NCI-H128 (cell line): ENCODE data around the gene DPYSL4.

Experiments used
- DNase-seq: peaks from one replicate; lab custom pipeline; 2025; ENCODE audit not compliant: unreplicated experiment; lab: John Stamatoyannopoulos, UW

The DPYSL4 gene

DNA sequence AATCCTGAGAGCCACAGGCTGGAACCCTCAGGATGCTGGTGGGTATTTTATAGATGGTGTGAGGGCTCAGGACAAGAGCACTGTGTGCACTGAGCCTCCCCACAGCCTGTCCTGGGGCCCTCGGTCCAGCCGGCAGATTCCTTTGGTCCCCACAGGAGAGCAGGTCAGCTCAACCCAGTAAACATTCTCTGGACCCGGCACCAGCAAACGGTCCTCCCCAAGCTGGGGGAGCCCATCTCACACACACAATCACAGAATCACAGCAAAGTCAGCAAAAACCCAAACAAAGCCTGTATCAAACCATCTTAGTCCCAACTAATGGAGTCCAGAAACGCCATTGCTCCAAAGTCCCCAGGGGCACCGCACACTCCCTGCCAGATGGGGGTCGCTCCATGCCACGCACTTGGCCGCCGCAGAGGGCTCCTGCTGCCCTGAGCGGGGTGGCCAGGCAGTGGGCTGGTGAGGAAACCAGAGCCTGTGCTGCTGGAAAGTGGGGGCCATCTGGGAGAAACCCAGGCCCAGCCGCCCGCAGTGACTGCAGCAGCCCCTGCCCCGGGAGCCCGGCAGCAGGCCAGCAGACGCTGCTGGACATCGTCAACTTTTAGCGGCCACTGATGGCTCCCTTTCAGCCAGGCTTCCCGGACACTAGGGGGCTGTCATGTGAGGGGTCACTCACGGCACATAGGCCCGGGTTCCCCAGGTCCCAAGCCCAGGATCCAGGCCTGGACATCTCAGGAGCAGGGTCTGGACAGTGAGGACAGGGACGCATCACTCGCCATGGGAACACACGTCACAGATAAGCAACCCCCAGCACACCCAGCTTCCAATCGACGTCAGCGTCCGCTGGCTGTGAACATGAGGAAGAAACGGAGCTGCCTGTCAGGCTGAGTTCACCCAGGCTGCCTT, 52.6 kb downstream of the DPYSL4 start:
- no peak for DNase-seq

DNA sequence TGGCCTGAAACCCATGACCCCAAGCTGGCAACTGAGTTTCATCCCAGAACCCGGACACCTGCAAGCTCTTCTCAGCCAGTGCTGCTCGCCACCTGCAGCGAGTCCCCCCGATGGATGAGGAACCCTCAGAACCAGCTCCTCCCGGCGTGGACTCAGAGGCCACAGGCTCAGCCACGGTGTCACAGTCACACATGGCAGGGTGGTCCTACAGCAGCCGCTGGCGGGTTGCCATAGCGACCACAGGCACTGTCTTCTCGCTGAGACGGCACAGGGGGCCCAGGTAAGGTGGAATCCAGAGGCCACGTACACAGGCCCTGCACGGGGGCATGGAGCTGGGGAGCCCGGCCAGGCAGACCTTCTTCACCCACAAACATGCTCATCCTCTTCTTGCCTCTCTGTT, 53.4 kb downstream of the DPYSL4 start:
- DNase-seq, result no peak

DNA sequence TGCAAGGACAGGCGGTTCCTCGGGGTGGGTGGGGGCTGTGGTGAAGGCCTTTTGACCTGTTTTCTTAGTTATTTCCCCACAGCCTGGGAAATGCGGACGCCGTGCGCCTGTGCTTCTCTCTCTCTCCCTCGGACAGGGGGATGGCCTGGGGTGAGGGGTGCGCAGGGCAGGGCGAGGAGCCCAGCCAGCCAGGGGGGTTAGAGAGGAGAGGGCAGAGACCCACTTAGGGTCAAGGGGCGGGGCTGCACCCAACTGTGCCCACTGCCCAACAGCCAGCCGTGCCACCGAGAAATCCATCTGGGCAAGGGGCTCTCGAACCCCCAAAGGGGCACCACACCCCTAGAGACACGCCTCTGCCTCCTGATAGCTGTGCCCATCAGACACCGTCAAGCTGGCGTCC, 53.8 kb downstream of the DPYSL4 start:
- no peak for DNase-seq

DNA sequence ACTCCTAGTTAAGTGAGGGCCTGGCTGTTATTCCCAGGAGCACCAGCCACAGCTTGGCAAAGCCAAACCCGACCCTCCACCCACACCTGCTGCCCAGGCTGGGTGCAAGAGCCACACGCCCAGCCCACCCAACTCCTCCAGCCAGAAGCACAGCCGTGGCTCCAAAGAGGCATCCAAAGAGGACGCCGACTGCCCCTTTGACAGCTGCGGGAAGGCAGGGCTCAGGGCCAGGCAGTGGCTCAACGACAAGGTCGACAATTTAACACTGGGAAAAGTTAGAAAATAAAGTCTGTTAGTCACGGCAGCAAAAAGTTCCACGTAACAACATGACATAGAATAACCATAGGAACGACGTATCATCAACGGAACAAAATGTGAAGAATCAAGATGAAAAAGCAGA, 54.3 kb downstream of the DPYSL4 start:
- no peak for DNase-seq

DNA sequence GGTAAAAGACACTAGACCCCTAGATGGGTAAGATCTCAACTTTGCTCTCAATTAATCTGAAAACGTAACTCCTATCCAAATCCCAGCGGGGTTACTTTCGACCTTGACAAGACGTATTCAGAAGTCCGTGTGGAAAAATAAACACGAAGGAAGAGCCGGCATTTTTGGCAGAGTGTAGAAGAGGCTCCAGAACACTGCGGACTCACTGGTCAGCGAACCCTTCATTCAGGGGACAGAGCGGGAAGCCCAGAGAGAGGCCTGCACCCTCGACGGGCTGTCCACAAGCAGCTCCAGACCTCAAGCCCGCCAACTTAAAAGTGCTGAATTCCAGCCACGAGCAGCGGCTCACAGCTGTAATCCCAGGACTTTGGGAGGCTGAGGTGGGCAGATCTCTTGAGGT, 54.7 kb downstream of the DPYSL4 start:
- DNase-seq, result no peak

DNA sequence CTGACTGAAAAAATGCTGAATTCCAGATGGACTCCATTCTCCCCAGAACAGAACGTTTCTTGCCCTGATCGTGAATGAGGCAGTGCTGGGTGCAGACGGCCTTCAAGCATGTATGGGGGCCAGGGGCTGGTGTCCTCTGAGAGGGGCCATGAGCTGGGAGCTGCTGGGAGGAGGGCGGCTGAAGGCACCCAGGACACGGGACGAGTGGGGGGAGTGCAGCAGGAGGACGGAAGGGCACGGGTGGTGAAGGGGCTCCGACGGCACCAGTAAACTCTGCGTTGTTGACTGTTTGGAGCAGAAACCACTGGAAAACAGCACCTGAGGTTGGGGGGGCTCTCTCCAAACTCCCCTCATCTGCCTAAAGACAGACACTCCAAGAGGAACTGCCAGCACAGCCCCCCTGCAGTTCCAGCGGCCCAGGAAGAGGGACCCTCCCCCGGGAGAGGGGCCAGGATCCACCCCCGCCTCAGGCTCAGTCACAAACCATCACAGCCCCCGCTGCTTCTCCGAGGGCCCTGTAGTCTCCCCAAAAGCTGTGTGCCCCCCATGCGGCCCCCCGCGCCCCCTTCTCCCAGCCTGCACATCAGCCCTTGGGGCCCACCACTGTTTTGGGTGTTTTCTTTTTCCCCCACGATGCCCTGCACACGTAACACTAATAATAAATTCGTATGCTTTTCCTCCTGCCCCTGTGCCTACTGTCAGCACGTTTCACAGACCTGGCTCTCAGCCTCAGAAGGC, 55.5 kb downstream of the DPYSL4 start:
- DNase-seq, result no peak

DNA sequence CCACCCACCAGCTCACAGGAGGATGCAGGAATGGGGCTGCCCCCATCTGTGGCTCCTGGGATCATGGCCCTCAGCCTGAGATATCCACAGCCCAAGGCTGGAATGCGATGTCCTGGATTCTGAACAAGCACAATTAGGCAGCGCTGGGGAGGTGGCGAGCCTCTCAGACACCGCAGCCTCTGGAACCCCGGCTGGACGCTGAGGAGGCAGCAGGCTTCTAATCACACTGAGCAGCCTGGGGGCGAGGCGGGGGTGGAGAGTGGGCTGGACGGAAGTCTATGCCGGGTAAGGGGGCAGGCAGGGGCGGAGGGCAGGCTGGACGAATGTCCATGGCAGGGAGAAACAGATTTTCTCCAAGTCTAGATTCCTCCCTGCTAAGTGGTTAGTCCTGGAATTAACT, 56.4 kb downstream of the DPYSL4 start:
- DNase-seq, result no peak

DNA sequence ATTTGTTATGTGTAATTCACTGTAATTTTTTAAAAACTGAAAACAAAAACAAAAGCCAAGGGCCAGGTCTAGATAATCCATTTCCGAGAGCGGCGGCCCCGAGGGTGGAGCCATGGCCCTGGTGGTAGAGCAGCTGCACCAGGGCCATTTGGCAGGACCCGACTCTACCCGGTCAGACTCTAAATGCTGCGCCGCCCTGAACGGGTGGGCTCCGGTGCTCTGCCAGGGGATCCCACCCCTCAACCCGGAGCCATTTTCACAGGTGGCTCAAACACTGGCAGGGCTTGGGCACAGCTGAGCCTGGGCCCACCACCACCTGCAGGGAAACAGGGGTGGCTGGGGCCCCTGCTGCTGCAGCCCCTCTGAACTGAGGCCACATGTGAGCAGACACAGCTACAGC, 56.9 kb downstream of the DPYSL4 start:
- DNase-seq, result no peak

DNA sequence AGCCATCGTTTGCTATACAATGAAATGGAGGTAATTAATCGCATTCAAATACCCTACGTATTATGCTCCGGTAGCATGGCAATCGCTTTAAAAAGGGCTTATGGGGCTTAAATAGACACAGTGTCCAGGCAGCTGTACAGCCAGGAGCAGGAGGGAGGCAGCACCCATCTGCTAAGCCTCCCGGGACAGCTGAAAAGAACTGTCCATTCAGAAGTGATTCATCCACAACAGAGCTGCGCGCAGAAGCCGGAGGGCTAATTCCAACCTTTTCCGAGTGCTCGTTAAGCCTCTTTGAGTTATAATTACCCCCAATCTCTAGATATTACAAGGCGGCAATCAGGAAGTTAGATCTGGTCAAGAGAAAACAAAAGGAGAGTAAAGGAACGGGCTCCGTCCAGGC, 58.3 kb downstream of the DPYSL4 start:
- no peak for DNase-seq

DNA sequence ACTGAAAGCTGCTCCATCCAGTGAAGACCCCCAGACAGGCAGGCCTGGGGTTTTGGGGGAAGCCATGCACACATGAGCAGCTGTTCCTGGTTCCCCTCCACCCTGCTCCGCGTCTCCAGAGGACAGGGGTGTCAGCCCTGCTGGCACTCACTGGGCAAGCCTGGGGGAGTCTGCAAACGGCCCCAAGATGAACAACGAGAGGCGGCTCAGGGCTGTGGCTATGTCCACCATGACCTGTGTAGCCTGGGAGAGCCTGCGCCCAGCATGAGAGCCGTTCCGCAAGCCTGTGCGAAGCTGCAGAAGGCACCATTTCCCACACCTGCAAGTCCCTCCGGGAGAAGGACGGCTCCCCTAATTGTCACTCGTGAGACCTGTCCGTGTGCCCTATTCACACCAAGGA, 59.5 kb downstream of the DPYSL4 start:
- no peak for DNase-seq

DNA sequence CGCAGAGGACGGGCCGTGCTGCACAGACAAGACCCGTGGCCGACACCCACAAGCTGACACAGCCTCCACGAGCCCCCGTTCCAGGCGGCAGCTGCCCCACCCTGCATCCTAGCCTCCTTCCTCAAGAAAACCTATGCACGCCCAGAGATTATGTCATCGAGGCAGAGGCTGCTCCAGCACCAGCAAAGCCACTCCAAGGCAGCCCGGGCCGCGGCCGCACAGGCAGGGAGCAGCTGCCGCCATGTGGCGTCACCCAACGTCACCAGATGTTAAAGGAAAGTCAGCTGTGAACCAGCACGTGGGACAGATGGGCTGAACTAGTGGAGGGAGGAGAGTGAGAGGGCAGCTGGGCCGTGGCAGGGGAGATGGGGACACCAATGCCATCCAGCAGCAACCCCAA, 61.2 kb downstream of the DPYSL4 start:
- no peak for DNase-seq

DNA sequence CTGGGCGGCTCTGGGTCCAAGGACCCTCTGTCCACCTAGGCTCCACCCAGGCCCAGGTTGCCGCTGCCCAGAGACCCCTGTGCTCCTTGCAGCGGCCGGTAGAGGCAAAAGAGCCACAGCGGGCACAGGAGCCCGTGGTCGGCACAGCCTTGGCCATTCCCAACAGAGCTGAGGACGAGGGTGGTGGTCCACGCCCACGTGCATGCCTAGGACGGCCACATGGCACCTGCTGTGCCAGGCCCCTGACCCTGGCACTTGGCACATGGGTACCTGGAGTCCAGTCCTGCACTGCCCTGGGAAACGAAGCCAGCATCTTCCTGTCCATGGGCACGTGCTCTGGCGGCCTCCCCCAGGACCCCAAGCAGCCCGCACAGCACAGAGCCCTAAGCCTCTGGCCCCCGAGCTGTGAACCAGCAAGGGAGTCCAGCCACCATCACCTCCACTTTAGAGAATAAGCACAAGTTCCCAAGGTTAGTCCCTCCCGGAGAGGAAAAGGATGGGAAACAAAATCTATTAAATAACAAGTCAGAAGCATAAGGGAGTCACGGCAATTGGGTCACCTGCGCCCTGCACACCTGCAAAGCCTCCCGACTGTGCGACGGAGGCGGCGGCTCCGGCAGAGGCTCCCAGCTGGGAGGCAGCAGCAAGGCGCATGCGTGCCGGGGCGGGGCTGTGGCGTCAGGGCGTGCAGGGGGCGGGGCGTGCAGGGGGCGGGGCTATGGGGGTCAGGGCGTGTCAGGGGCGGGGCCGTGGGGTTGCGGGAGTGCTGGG, 61.9 kb downstream of the DPYSL4 start:
- no peak for DNase-seq

DNA sequence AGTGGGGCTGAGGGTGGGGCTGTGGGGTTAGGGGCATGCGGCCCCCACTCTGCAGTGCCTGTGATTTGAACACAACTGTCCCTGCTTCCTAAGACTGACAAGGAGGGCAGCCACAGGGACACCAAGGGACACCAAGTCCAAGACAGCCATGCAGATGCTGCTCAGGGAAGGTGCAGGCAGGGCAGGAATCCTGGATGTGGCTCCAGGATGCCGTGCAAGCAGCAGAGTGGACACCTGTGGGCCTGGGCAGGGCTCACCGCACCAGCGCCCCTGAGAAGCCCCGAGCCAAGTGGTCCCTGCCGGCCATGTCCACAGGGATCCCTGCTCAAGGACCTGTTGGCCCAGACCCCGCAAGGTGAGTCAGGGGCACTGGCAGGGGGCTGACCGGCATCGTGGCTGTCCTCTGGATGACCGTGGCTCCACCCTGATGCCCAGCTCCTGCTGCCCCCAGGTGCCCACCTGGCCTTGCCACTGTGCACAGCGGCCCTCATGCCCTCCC, 62.5 kb downstream of the DPYSL4 start:
- DNase-seq, result no peak

DNA sequence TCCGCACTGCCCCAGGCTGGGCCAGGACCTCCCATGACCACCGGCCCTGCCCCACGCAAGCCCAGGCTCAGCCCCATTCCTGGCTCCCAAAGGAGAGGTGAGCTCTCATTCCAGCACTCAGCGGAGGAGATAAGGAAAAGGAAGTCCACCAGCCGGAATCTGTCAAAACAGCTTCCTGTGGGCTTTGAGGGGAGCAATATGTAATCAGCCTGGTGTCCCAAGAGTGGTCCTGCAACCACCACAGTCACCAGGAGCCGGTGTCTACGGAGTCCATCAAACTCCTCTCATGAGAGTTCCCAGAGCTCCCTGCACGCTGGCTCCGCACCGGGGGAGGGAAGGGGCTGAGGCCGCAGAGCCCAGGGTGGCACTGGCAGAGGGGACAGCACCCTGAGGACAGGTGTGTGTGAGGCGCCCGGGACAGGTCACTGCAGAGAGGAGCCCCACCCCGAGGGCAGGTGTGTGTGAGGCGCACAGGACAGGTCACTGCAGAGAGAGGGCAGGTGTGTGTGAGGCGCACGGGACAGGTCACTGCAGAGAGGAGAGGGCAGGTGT, 63.2 kb downstream of the DPYSL4 start:
- DNase-seq, result no peak

DNA sequence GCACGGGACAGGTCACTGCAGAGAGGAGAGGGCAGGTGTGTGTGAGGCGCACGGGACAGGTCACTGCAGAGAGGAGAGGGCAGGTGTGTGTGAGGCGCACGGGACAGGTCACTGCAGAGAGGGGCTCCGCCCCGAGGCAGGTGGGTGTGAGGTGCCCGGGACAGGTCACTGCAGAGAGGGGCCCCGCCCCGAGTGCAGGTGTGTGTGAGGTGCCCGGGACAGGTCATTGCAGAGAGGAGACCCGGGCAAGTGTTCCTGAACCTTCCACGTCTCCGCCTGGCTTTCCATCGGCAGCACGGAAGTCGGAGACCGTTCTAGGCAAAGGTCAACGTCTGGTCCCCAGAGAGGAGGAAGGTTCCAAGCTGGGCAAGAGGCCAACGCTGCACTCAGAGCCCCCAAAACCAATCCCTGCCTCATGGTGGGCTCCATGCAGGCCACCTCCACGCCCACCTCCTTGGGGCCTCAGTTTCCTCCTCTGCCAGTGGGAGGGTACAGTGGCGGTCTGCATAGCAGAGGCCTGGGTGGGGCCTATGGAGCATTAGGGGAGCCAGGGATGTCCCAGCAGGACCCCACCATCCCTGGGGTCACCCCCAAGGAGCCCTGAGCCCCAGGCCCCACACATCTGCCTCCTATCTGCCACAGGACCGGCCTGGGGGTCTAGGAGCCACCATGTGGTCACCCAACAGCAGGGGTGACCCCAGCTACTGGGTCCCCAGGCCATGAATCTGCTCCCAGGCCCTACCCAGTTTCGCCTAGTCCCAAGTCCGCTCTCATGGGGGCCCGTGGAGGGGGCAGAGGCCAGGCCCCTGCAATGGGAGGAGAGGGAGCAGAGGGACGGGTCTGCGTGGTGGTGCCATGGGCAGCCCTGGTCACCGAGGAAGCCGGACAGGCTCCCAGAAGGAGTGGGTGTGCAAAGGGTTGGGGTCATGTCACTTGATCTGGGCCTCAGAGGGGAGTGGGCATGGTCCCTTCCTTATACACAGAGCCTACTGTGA, 64.0 kb downstream of the DPYSL4 start:
- no peak for DNase-seq

DNA sequence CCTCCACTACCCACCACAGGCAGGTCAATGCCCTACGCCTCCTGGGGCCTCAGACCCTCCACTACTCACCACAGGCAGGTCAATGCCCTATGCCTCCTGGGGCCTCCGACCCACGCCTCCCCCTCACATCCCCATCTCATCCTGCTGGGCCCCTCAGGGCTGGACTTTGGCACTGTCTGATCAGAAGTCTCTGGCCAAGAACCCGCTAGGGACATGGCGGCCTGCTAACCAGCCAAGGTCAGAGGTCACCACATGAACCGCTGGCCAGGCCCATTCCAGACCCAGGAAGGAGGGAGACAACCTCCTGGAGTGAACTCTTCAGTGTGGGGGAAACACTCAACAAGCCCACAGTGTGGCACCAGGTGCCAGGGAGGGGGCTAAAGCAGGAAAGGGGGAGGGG, 65.2 kb downstream of the DPYSL4 start:
- DNase-seq, result no peak

DNA sequence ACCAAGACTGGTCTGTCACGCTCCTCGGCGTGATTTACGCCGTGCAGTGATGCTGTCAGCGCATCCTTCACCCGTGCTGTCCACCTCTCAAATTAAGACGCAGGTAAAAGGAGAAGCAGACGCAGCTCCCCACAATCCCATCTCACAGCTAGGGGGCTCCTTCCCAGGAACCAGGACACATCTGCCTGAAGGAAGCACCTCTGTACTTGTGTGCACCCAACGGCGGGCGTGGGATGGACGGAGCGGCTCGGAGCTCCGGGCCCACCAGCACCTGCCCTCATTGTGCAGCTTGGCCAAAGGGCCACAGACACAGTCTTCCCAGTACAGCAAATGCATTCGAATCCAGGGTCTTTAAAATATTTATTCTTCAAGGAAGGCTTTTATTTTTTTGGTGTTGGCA, 65.7 kb downstream of the DPYSL4 start:
- DNase-seq, result no peak

DNA sequence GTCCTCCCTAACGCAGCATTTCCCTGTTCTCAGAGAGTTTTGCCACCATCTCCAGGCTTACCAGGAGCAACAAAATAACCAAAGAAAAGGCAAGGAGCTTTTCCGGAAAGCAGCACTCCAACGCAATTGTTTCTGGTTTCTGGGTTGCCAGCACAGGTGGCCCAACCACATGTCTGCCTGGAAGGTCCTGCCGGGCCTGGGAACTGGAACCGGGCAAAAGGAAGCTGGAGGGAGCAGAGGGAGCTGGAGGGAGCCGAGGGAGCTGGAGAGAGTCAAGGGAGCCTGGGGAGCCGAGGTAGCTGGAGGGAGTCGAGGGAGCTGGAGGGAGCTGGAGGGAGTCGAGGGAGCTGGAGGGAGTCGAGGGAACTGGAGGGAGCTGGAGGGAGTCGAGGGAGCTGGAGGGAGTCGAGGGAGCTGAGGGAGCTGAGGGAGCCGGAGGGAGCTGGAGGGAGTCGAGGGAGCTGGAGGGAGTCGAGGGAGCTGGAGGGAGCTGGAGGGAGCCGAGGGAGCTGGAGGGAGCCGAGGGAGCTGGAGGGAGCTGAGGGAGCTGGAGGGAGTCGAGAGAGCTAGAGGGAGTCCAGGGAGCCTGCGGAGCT, 66.4 kb downstream of the DPYSL4 start:
- DNase-seq, result no peak

DNA sequence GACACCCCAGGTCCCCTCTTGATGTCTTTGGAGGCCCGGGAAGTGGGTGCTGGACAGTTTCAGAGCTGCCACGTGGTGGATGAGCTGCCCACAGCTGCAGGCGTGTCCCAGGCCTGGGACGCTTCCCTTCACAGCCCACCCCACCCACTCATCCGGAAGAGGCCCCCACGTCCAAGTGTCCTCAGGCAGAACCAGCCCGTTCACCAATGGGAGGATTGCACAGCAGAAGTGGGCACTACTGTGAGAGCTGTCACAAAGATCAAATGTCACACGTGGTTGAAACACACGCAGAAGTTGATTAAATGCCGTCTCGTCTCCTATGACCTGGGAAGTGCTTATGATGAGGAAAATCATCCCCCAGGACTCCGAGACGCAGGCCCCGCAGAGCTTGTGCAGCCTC, 68.1 kb downstream of the DPYSL4 start:
- DNase-seq, result no peak
